Common myeloid progenitor, CD34-positive (primary cell): Measurements from ENCODE around the gene NCKAP5L.
"Not testable (repeated sequence)": the region's sequence is repeated elsewhere in the genome, so short reads cannot be mapped to it uniquely, and the experiment has no call there.

Source experiments
- CTCF ChIA-PET: fragments of 350-600 bp; sonication (Branson Sonifier 250); formaldehyde crosslinking; loops from one replicate; lab custom pipeline; 2021; ENCODE audit warnings: antibody characterized with exemption; lab: Charles Lee
- POLR2A ChIA-PET: fragments of 350-600 bp; sonication (Branson Sonifier 250); formaldehyde crosslinking; loops from one replicate; lab custom pipeline; 2021; ENCODE audit warnings: antibody characterized with exemption; lab: Charles Lee
- DNase-seq, 3 donors: peaks; one replicate each; pipeline versions ENCODE4 v3.0.0 to v3.0.0-alpha.2; 2013
- H3K27ac ChIP-seq, 2 experiments: 1 replicate in 1 of 2; 2 replicates in 1 of 2; pipeline ENCODE4 v1.7.0; 2013; ENCODE audit warnings: inconsistent platforms in 2 of 2, low read length in 2 of 2, mild to moderate bottlenecking in 2 of 2, low read depth in 1 of 2, moderate library complexity in 1 of 2; ENCODE audit not compliant: severe bottlenecking in 2 of 2, insufficient read depth in 1 of 2, poor library complexity in 1 of 2
- H3K27me3 ChIP-seq, 5 experiments: replicated peaks in 2 of 5; 1 replicate in 3 of 5; 2 replicates in 2 of 5; pipeline versions ENCODE4 v1.6.1 to v1.7.0; 2013; ENCODE audit warnings: low read length in 4 of 5, mild to moderate bottlenecking in 2 of 5, moderate library complexity in 2 of 5, inconsistent platforms in 1 of 5; ENCODE audit not compliant: insufficient read depth in 5 of 5, control insufficient read depth in 4 of 5
- H3K36me3 ChIP-seq, 4 experiments: 1 replicate in 2 of 4; 2 replicates in 2 of 4; pipeline versions ENCODE4 v1.6.1 to v1.7.0; 2013; ENCODE audit warnings: low read length in 3 of 4, control low read depth in 1 of 4, mild to moderate bottlenecking in 1 of 4; ENCODE audit not compliant: control insufficient read depth in 4 of 4, insufficient read depth in 4 of 4
- H3K4me1 ChIP-seq, 4 experiments: 1 replicate in 3 of 4; 2 replicates in 1 of 4; pipeline versions ENCODE4 v1.6.1 to v1.7.1; 2013; ENCODE audit warnings: low read length in 3 of 4, mild to moderate bottlenecking in 3 of 4, control low read depth in 1 of 4, inconsistent platforms in 1 of 4, moderate library complexity in 1 of 4; ENCODE audit not compliant: control insufficient read depth in 4 of 4, insufficient read depth in 4 of 4; ENCODE audit errors: control extremely low read depth in 1 of 4
- H3K4me3 ChIP-seq, 7 experiments: 1 replicate in 4 of 7; 2 replicates in 3 of 7; pipeline versions ENCODE4 v1.5.1 to v1.7.0; 2013; ENCODE audit warnings: mild to moderate bottlenecking in 7 of 7, low read length in 6 of 7, moderate library complexity in 6 of 7, inconsistent platforms in 2 of 7, low read depth in 2 of 7, control low read depth in 1 of 7; ENCODE audit not compliant: insufficient read depth in 4 of 7, control insufficient read depth in 1 of 7; ENCODE audit errors: extremely low read depth in 1 of 7
- H3K9me3 ChIP-seq, 5 experiments: 1 replicate in 4 of 5; 2 replicates in 1 of 5; pipeline versions ENCODE4 v1.6.1 to v1.7.1; 2013; ENCODE audit warnings: low read length in 4 of 5, mild to moderate bottlenecking in 2 of 5, inconsistent platforms in 1 of 5, low read depth in 1 of 5, moderate library complexity in 1 of 5; ENCODE audit not compliant: control insufficient read depth in 4 of 5, insufficient read depth in 2 of 5; ENCODE audit errors: control extremely low read depth in 1 of 5
- WGBS: methylation state at CpG from one replicate; pipeline ENCODE4 v1.1.5; 2013; ENCODE audit not compliant: insufficient coverage; 5-methylcytosine and 5-hydroxymethylcytosine counted together

NCKAP5L gene

GRCh38 chr12:49787672-49788071 lies 40.5 kb downstream of the NCKAP5L start:
- ChIA-PET CTCF (no interaction called here), POLR2A (interaction anchor here (0.7 kb wide), 1 partner anchor 394 kb away, joined by 4 read pairs; no protein-coding TSS in a partner anchor)
- no peak for DNase-seq
- Histone ChIP-seq H3K27me3 (no peaks in the 10 kb centered on the region), H3K4me1 (peaks cover 0 to 18% (median 8%) of the 10 kb centered on the region in 4 experiments), H3K36me3 (peaks cover 2 to 12% (median 5%) of the 10 kb centered on the region in 4 experiments), H3K27ac (no peak overlapping the region), H3K9me3 (peaks cover 0 to 4% (median 0%) of the 10 kb centered on the region in 5 experiments), H3K4me3 (no peak overlapping the region)
- WGBS: no CpG with 5 or more reads among the region's 2 CpGs

DNA sequence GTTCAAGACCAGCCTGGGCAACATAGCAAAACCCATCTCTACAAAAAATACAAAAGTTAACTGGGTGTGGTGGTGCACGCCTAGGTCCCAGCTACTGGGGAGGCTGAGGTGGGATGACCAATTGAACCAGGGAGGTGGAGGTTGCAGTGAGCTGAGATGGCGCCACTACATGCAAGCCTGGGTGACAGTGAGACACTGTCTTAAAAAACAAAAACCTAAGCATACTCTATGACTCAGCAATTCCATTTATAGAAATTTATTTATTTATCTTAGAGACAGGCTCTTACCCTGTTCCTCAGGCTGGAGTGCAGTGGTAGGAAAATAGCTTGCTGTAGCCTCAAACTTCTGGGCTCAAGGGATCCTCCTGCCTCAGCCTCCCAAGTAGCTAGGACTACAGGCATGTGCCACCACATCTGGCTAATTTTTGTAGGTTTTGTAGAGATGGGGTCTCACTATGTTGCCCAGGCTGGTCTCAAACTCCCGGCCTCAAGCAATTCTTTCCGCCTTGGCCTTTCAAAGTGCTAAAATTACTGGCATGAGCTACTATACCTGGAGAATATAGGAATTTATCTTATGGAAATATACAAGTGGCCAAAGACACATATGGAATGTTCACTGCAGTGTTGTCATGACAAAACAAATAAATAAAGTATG lies 43.3 kb downstream of the NCKAP5L start:
- Histone ChIP-seq H3K27ac (no peak overlapping the region), H3K4me1 (peaks cover 0 to 6% (median 2%) of the 10 kb centered on the region in 4 experiments), H3K4me3 (no peak overlapping the region), H3K9me3 (peaks cover 0 to 4% (median 0%) of the 10 kb centered on the region in 5 experiments), H3K36me3 (peaks cover 0 to 3% (median under 1%) of the 10 kb centered on the region in 4 experiments), H3K27me3 (no peaks in the 10 kb centered on the region)
- peak in 1 of 3 donors; percentile 26 for DNase-seq
- ChIA-PET POLR2A (interaction anchor here (0.9 kb wide), 1 partner anchor 43 kb away, joined by 3 read pairs; the partner anchor contains the start of gene TMBIM6), CTCF (interaction anchor here (0.8 to 2.9 kb wide), 5 partner anchors 8 to 54 kb away, joined by 3 to 14 read pairs (median 3); no protein-coding TSS in a partner anchor)
- no CpG with 5 or more reads among the region's 4 CpGs for WGBS

DNA sequence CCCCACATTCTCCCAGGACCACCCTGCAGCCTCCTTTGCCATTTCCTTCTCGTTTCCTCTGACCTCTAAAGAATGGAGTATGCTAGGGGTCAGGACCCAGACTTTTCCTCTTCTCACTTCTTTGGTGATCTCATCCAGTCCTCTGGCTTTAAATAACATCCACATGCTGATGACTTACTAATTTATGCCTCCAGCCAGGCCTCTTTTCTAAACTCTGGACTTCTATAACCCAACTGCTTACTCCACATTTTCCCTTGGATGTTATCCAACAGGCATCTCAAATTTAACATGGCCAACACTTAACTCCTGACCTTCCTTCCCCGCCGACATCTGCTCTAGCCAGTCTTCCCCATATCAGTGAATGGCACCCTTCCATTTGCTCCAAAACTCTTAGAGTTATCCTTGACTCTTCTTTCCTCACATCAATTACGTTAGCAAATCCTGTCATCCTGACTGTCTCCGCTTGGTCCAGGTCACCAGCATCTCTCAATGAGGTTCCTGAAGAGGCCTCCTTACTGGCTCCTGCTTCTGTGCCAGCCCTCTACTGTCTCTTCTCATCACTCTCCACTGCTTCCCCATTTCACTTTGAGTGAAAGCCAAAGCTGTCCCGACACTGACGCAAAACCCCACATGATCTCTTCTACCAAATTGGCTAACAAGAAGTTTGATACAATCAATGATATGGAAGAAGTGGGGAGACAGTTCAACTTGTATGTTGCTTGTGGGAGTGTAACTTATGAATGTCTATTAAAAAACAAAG lies 44.1 kb downstream of the NCKAP5L start:
- peaks cover 0 to 2% (median 0%) of the 10 kb centered on the region in 4 experiments for H3K36me3 ChIP-seq
- H3K27me3 ChIP-seq: no peaks in the 10 kb centered on the region
- H3K4me3 ChIP-seq: no peak overlapping the region
- 96% methylated on average over 4 of the region's 7 CpGs for WGBS
- H3K27ac ChIP-seq: no peak overlapping the region
- CTCF ChIA-PET: interaction anchor here (0.8 to 2.9 kb wide), 5 partner anchors 7 to 54 kb away, joined by 3 to 14 read pairs (median 3); no protein-coding TSS in a partner anchor
- H3K9me3 ChIP-seq: peaks cover 0 to 4% (median 0%) of the 10 kb centered on the region in 5 experiments
- peak in 2 of 3 donors; percentile 55 to 63 for DNase-seq
- H3K4me1 ChIP-seq: peaks cover 0 to 6% (median 2%) of the 10 kb centered on the region in 4 experiments
- POLR2A ChIA-PET: interaction anchor here (0.7 to 0.9 kb wide), 3 partner anchors 39 to 55 kb away, joined by 3 read pairs; partner anchors contain the start of gene TMBIM6

- WGBS: 92% methylated on average over 1 of the region's 6 CpGs
- H3K9me3 ChIP-seq, H3K27ac ChIP-seq, H3K4me3 ChIP-seq, DNase-seq, H3K36me3 ChIP-seq, H3K27me3 ChIP-seq, H3K4me1 ChIP-seq: not testable (repeated sequence)
- CTCF ChIA-PET: interaction anchor here (0.8 to 4.6 kb wide), 12 partner anchors 15 to 144 kb away, joined by 3 to 18 read pairs (median 4); partner anchors contain the start of genes NCKAP5L and TMBIM6
- POLR2A ChIA-PET: interaction anchor here (1.1 kb wide), 1 partner anchor 40 kb away, joined by 3 read pairs; the partner anchor contains the start of gene TMBIM6
Measured at GRCh38 chr12:49780914-49781313, 47.3 kb downstream of the NCKAP5L start.

DNA sequence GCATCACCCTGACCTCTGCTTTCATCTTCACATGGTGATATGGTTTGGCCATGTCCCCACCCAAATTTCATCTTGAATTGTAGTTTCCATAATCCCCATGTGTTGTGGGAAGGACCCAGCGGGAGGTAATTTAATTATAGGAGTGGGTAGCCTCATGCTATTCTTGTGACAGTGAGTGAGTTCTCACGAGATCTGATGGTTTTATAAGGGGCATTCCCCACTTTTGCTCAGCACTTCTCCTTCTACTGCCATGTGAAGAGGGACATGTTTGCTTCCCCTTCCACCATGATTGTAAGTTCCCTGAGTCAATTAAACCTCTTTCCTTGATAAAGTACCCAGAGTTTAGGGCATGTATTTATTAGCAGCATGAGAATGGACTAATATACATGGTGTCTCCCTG lies 48.6 kb downstream of the NCKAP5L start:
- 80% methylated on average over 1 of the region's 2 CpGs for WGBS
- no peaks in the 10 kb centered on the region for H3K27me3 ChIP-seq
- peak in 1 of 3 donors; percentile 25 for DNase-seq
- H3K27ac ChIP-seq: no peak overlapping the region
- POLR2A ChIA-PET: no interaction called here
- CTCF ChIA-PET: interaction anchor here (1.3 to 4.6 kb wide), 6 partner anchors 19 to 142 kb away, joined by 3 to 96 read pairs (median 11); partner anchors contain the start of genes BCDIN3D and NCKAP5L
- H3K4me3 ChIP-seq: no peak overlapping the region
- H3K4me1 ChIP-seq: peaks cover 0 to 6% (median 2%) of the 10 kb centered on the region in 4 experiments
- no peaks in the 10 kb centered on the region for H3K36me3 ChIP-seq
- no peaks in the 10 kb centered on the region for H3K9me3 ChIP-seq

DNA sequence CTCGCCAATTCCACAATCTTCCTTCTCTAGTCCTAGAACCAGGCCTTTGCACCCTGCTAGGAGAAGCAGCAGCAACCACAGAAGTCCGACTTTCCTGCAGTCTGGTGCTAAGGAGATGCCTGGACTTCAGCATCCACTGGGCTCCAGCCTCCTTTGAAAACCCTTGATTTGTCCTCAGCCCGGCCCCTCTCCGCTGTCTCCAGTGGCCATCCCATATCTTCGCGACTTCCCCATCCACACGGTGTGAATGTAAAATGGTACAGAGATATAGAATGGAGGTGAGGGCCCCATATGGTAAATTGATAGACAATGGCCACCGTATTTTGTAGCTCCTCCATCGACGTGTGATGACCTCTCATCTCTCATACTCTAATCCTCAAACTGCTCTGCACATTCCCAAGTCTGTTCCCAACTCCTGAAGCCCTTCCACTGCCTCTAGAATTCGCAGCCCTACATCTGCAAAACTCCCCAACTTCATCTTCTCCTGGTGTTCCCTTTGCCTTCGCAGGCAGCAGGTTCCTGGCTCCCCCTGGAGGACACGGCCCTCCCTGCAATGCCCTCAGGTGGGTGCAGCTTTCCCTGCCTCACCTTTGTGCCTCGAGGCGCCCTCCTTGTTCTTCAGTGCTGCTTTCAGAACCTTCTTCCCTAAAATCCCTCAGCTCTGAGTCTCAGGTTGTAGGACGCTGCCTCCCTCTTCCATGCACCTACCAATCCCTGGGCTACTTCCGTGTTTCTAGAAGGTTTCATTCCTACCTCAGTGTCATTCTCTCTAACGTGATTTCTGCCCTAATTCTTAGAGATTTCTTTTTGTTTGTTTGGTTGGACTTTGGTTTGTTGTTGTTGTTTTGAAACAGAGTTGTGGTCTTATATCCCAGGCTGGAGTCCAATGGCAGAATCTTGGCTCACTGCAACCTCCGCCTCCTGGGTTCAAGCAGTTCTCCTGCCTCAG lies 50.1 kb downstream of the NCKAP5L start:
- Histone ChIP-seq H3K4me1 (peaks cover 0 to 5% (median 0%) of the 10 kb centered on the region in 4 experiments), H3K36me3 (no peaks in the 10 kb centered on the region), H3K9me3 (no peaks in the 10 kb centered on the region), H3K4me3 (no peak overlapping the region), H3K27ac (no peak overlapping the region), H3K27me3 (no peaks in the 10 kb centered on the region)
- WGBS: 39% methylated on average over 14 of the region's 19 CpGs
- POLR2A ChIA-PET: interaction anchor here (0.8 kb wide), 1 partner anchor 61 kb away, joined by 3 read pairs; no protein-coding TSS in a partner anchor
- CTCF ChIA-PET: interaction anchor here (0.9 to 4.6 kb wide), 29 partner anchors 8 to 168 kb away, joined by 3 to 96 read pairs (median 4); partner anchors contain the start of genes BCDIN3D, NCKAP5L and TMBIM6
- peak; percentile 39 to 46 (median 44) for DNase-seq
